Hepatocyte (in vitro differentiated cells): ENCODE measurements around the gene FUCA1. TPM values are rescaled to one million over a fixed set of nuclear protein-coding genes. Genes with fewer than 3 reads are reported as not detected.
"Not testable (repeated sequence)": the region's sequence is repeated elsewhere in the genome, so short reads cannot be mapped to it uniquely, and the experiment has no call there.

ENCODE experiments used
- DNase-seq: peaks from one replicate; pipeline ENCODE4 v3.0.0-alpha.2; 2016; ENCODE audit warnings: low spot score
- H2AFZ ChIP-seq: fragments of 200-600 bp; sonication (generic); 2 replicates; pipeline ENCODE4 v1.6.0; 2016; ENCODE audit warnings: antibody characterized with exemption, mild to moderate bottlenecking
- H3K27ac ChIP-seq: fragments of 200-600 bp; sonication (generic); 2 replicates; pipeline ENCODE4 v1.5.1; 2016; ENCODE audit warnings: mild to moderate bottlenecking
- H3K27me3 ChIP-seq: fragments of 200-600 bp; sonication (generic); 2 replicates; pipeline ENCODE4 v1.6.1; 2016
- H3K36me3 ChIP-seq: fragments of 200-600 bp; sonication (generic); replicated peaks from 2 replicates; pipeline ENCODE4 v1.5.1; 2016; ENCODE audit warnings: low read depth; ENCODE audit not compliant: insufficient read depth
- H3K4me1 ChIP-seq: fragments of 200-600 bp; sonication (generic); 2 replicates; pipeline ENCODE4 v1.5.1; 2016; ENCODE audit warnings: mild to moderate bottlenecking, moderate library complexity; ENCODE audit not compliant: insufficient read depth
- H3K4me2 ChIP-seq: fragments of 200-600 bp; sonication (generic); 2 replicates; pipeline ENCODE4 v1.6.0; 2016
- H3K4me3 ChIP-seq: fragments of 200-600 bp; sonication (generic); 2 replicates; pipeline ENCODE4 v1.5.1; 2016; ENCODE audit warnings: mild to moderate bottlenecking
- H3K79me2 ChIP-seq: fragments of 200-600 bp; sonication (generic); 2 replicates; pipeline ENCODE4 v1.6.0; 2017; ENCODE audit warnings: mild to moderate bottlenecking
- H3K9me2 ChIP-seq: fragments of 200-600 bp; sonication (generic); replicated peaks from 2 replicates; pipeline ENCODE4 v1.6.0; 2017; ENCODE audit warnings: mild to moderate bottlenecking; ENCODE audit not compliant: insufficient read depth
- H3K9me3 ChIP-seq: fragments of 200-600 bp; sonication (generic); 2 replicates; pipeline ENCODE4 v1.5.1; 2016; ENCODE audit warnings: low read depth, mild to moderate bottlenecking
- H4K20me1 ChIP-seq: fragments of 200-600 bp; sonication (generic); 2 replicates; pipeline ENCODE4 v1.6.0; 2016; ENCODE audit warnings: mild to moderate bottlenecking; ENCODE audit not compliant: insufficient read depth, poor library complexity, severe bottlenecking
- EZH2 ChIP-seq: fragments of 200-600 bp; sonication (generic); IDR thresholded peaks from 2 replicates; pipeline ENCODE4 v1.6.1; 2016; ENCODE audit warnings: antibody characterized with exemption, mild to moderate bottlenecking, borderline replicate concordance
- EZH2phosphoT487 ChIP-seq: fragments of 200-600 bp; sonication (generic); IDR thresholded peaks from one replicate; pipeline ENCODE4 v1.6.1; 2018; ENCODE audit warnings: antibody characterized with exemption, mild to moderate bottlenecking, low read depth, moderate library complexity; ENCODE audit not compliant: unreplicated experiment, severe bottlenecking
- WGBS: methylation state at CpG from one replicate; pipeline ENCODE4 v1.1.6; 2016; ENCODE audit warnings: low lambda C conversion rate; ENCODE audit errors: missing lambda C conversion rate; 5-methylcytosine and 5-hydroxymethylcytosine counted together
- polyA plus RNA-seq: library from polyadenylated mRNA; unstranded; fragments of >200 nt; fragmentation: Nextera tagmentation; extraction: Ambion mirVana; gene quantifications from 2 replicates; pipeline ENCODE4 v1.2.1, GENCODE V29; 2016
- total RNA-seq: library from RNA; depleted of rRNA; stranded (reverse); fragments of >200 nt; gene quantifications from 2 replicates; pipeline ENCODE4 v1.2.3, GENCODE V29; 2014
- TF ChIP-seq, protein P1 (sequence below): fragments of 200-600 bp; sonication (generic); IDR thresholded peaks from 2 replicates; pipeline ENCODE4 v1.5.1; 2016; ENCODE audit warnings: antibody characterized with exemption, mild to moderate bottlenecking; ENCODE audit not compliant: poor library complexity

The FUCA1 gene
- total and polyA plus RNA-seq, 2 experiments from 2014 or later = 59.0 to 74.2 TPM

GRCh38 chr1:23848673-23849616 lies 19.1 kb downstream of the FUCA1 start:
- no peak overlapping the region for H3K27ac ChIP-seq
- H3K9me2 ChIP-seq = no peaks in the 10 kb centered on the region
- no peaks in the 10 kb centered on the region for H3K4me1 ChIP-seq
- no peaks in the 10 kb centered on the region for H3K36me3 ChIP-seq
- H2AFZ ChIP-seq = no peak overlapping the region
- WGBS = 95% methylated on average over 11 of the region's 12 CpGs
- no peak overlapping the region for H3K4me2 ChIP-seq
- TF ChIP-seq EZH2 = no peak
- no peak for TF ChIP-seq EZH2phosphoT487
- TF ChIP-seq, protein P1, sequence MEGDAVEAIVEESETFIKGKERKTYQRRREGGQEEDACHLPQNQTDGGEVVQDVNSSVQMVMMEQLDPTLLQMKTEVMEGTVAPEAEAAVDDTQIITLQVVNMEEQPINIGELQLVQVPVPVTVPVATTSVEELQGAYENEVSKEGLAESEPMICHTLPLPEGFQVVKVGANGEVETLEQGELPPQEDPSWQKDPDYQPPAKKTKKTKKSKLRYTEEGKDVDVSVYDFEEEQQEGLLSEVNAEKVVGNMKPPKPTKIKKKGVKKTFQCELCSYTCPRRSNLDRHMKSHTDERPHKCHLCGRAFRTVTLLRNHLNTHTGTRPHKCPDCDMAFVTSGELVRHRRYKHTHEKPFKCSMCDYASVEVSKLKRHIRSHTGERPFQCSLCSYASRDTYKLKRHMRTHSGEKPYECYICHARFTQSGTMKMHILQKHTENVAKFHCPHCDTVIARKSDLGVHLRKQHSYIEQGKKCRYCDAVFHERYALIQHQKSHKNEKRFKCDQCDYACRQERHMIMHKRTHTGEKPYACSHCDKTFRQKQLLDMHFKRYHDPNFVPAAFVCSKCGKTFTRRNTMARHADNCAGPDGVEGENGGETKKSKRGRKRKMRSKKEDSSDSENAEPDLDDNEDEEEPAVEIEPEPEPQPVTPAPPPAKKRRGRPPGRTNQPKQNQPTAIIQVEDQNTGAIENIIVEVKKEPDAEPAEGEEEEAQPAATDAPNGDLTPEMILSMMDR = no peak
- no peaks in the 10 kb centered on the region for H4K20me1 ChIP-seq
- H3K4me3 ChIP-seq = no peak overlapping the region
- H3K79me2 ChIP-seq = no peaks in the 10 kb centered on the region
- no peaks in the 10 kb centered on the region for H3K9me3 ChIP-seq
- DNase-seq = no peak
- H3K27me3 ChIP-seq = no peaks in the 10 kb centered on the region

DNA sequence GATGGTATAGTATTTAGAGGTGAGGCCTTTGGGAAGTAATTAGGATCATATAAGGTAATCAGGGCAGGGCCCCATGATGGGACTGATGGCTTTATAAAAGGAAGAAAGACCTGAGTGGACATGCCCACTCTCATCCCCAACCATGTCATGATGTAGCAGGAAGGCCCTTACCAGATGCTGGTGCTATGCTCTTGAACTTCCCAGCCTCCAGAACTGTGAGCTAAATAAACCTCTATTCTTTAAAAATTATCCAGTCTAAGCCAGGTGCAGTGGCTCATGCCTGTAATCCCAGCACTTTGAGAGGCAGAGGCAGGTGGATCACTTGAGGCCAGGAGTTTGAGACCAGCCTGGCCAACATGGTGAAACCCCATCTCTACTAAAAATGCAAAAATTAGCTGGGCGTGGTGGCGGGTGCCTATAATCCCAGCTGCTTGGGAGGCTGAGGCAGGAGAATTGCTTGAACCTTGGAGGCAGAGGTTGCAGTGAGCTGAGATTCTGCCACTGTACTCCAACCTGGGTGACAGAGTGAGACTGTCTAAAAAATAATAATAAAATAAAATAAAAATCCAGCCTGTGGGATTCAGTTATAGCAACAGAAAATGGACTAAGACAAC lies 20.5 kb downstream of the FUCA1 start:
- H3K27ac ChIP-seq, H3K4me2 ChIP-seq, H2AFZ ChIP-seq, H3K27me3 ChIP-seq, H3K9me2 ChIP-seq, H3K36me3 ChIP-seq, H3K9me3 ChIP-seq, DNase-seq, H3K4me1 ChIP-seq, H4K20me1 ChIP-seq, H3K79me2 ChIP-seq, H3K4me3 ChIP-seq: not testable (repeated sequence)
- WGBS = 100% methylated on average over 2 of the region's 2 CpGs

- Histone ChIP-seq H3K9me3 (no peaks in the 10 kb centered on the region), H3K4me1 (no peaks in the 10 kb centered on the region), H3K36me3 (no peaks in the 10 kb centered on the region), H3K79me2 (no peaks in the 10 kb centered on the region), H2AFZ (no peak overlapping the region), H4K20me1 (no peaks in the 10 kb centered on the region), H3K27me3 (no peaks in the 10 kb centered on the region), H3K9me2 (no peaks in the 10 kb centered on the region), H3K4me3 (no peak overlapping the region), H3K27ac (no peak overlapping the region), H3K4me2 (no peak overlapping the region)
- TF ChIP-seq, protein P1 = no peak
- TF ChIP-seq EZH2 = no peak
- no peak for TF ChIP-seq EZH2phosphoT487
- DNase-seq = no peak
- WGBS = 91% methylated on average over 2 of the region's 2 CpGs
Measured at GRCh38 chr1:23845163-23845562, 22.9 kb downstream of the FUCA1 start.

DNA sequence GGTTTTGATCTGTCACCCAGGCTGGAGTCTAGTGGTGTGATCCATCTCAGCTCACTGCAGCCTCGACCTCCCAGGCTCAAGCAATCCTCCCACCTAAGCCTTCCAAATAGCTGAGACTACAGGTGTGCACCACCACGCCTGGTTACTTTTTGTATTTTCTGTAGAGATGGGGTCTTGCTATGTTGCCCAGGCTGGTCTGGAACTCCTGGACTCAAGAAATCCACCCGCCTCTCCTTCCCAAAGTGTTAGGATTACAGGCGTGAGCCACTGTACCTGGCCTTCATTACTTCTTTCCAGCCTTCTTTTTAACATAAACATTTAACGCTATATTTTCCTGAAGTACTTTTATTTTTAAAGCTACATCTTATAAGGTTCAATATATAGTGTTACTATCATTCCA lies 24.4 kb downstream of the FUCA1 start:
- no peaks in the 10 kb centered on the region for H3K27me3 ChIP-seq
- H3K9me3 ChIP-seq = no peaks in the 10 kb centered on the region

More for the DNA sequence above, 24.4 kb downstream of the FUCA1 start:
- WGBS = 95% methylated on average over 5 of the region's 5 CpGs
- H3K9me2 ChIP-seq = no peaks in the 10 kb centered on the region
- no peaks in the 10 kb centered on the region for H3K4me1 ChIP-seq
- no peak for DNase-seq
- no peak overlapping the region for H3K4me3 ChIP-seq
- TF ChIP-seq EZH2phosphoT487 = no peak
- no peak overlapping the region for H3K27ac ChIP-seq
- H3K79me2 ChIP-seq = no peaks in the 10 kb centered on the region
- no peaks in the 10 kb centered on the region for H4K20me1 ChIP-seq
- no peak overlapping the region for H3K4me2 ChIP-seq
- no peak overlapping the region for H2AFZ ChIP-seq
- no peaks in the 10 kb centered on the region for H3K36me3 ChIP-seq
